NT2/D1 (cell line): ENCODE data around the gene R3HCC1L.

Experiments used
- SUZ12 ChIP-seq: IDR thresholded peaks from 2 replicates; pipeline ENCODE4 v1.6.1; 2011; ENCODE audit not compliant: insufficient read length, insufficient read depth; ENCODE audit errors: extremely low read depth
- YY1 ChIP-seq: IDR thresholded peaks from 2 replicates; pipeline ENCODE4 v1.6.1; 2011; ENCODE audit not compliant: insufficient read length, insufficient read depth
- ZNF274 ChIP-seq: IDR thresholded peaks from 2 replicates; pipeline ENCODE4 v1.6.1; 2011; ENCODE audit warnings: mild to moderate bottlenecking, low read depth, low read length

GRCh38 chr10:98173260-98173659 lies 38.8 kb downstream of the R3HCC1L start:
- TF ChIP-seq ZNF274: no peak
- no peak for TF ChIP-seq YY1
- no peak for TF ChIP-seq SUZ12
